ENCODE results near the gene FSHR.

Gene FSHR

GRCh38 chr2:49111006-49111405 is 43.3 kb downstream of the FSHR start:
- no peak for DNase-seq (ENCODE audit: low spot score)

GRCh38 chr2:49110571-49110970 is 43.7 kb downstream of the FSHR start:
- DNase-seq (ENCODE audit: low spot score): no peak

DNA sequence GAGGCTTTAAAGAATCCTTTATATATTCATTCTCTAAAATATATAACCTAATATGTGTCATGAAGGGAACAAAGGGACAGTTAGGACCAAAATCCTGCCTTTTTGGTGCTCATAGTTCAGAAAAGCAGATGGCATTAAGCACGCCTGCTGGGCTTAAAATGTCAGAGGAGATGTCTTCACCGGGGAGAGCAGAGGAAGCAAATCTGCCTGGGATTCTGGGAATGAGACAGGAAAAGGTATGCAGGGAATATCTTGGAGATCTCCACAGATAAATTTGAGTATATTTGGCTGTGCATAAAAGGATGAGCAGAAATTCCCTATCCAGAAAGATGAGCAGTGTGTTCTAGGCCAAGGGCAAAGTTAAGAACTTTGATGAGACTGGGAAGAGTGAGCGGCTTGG is 45.5 kb downstream of the FSHR start:
- DNase-seq (ENCODE audit: low spot score): no peak

- DNase-seq (ENCODE audit: low spot score): no peak
Measured at GRCh38 chr2:49108436-49108835, 45.9 kb downstream of the FSHR start.

- DNase-seq (ENCODE audit: low spot score): peak; percentile 8
Measured at GRCh38 chr2:49105506-49105905, 48.8 kb downstream of the FSHR start.

DNA sequence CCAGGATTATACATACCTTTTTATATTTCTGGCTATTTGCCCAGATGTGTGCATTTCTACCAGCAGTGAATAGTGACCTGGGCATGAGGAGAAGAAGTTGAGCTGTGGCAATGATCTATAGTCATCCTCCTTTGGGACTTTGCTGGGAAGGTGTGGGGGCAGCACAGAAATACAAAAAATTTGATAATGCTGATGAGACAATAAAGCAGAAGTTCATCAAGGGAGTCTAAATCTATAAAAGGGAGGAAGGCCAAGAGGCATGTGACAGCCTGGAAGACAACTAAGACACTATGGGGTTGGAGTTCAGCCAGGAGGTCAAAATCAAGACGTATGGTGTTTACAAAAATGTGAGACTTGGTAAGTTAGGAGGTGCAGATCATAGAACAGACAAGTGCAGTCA is 52.2 kb downstream of the FSHR start:
- DNase-seq (ENCODE audit: low spot score): no peak

DNA sequence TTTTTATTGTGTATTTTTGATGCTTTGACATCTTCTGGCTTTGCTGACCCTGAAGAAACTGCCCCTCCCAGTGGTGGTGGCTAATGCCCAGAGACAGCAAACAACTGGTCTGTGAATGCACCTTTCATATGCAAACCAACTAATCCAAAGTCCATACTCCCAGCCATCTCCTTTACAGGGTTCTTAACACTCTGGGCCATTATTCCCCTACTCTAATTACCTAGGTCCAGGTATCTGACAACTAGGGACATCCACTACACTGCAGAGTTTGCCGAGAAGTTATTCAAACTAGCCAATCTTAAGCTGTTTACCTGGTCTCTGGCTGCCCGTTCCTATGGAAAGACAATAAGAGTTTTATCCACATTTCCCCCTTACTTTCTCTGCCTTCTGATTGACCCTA is 73.6 kb downstream of the FSHR start:
- DNase-seq (ENCODE audit: low spot score): no peak

DNA sequence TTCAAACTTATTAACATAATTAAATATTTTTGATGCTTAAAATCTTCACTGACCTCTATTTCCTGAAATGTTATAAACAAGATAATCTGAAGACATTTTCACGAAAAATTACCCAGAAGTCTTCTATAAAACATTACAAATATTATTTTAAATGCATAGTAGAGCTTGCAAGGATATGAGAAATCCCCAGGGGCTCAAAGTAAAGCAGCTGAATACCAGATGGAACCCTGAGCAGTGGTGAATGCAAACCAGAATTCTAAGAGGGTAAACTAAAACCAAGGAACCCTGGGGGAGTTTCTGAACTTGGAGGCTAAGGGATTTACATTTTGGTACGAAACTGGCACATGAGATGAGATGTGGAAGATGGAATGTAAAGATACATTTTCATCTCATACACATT is 83.6 kb downstream of the FSHR start:
- DNase-seq (ENCODE audit: low spot score): no peak

- DNase-seq (ENCODE audit: low spot score): no peak
Measured at GRCh38 chr2:49069829-49070228, 84.5 kb downstream of the FSHR start.

DNA sequence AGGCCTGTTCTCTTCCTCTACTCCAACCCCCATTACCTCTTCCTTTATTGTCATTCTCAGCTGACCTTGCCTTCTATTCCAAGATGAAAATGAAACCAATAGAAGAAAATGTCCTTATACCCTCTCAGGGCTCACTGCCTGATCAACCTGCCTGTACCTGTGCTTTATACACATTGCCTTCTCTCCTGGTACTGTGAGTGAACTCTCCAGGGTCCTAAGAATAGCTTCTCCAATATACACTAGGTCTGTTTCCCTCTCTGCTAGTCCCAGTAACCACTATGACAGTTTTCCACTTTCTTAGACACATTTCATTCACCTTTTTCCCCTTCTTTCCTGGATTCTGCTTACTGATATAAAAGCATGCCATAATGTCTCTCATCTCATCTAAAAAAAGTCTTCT is 85.7 kb downstream of the FSHR start:
- no peak for DNase-seq (ENCODE audit: low spot score)

DNA sequence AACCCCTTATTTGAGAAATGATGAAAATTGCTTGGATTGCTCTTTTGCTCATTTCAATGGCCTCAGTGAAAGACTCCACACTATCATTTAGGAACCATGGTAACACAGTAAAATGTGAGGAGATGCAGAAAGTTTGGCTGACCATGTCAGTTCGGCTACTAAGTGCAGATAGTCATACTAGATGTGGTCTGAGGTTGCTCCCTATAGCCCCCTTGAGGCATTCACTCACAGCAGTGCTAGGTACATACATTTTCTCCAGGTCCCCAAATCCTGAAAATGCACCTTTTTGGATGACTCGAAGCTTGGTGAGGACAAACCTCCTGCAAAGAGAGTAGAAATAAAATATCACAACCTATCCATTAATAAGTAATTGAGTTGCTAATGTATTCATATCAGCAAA is 86.3 kb downstream of the FSHR start:
- DNase-seq (ENCODE audit: low spot score): no peak

- no peak for DNase-seq (ENCODE audit: low spot score)
Measured at GRCh38 chr2:49053156-49053555, 101.2 kb downstream of the FSHR start.

DNA sequence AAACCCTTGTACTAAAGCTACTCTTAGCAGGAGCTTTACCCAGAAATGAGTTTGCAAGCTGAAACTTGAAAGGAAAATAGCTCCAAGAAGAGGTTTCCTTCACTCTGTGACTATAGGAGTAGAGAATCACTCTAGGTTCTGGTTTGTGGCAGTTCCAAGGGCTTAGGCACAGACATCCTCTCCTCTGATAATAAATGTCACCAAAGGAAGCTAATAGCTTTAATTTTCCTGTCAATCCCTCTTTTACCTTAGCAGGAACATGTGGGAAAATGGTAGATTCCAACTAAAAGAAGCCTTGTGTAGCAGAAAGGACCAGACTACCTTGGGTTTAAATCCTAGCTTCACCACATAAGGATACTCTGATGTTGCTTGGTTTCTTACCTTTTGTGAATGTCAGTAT is 104.0 kb downstream of the FSHR start:
- no peak for DNase-seq (ENCODE audit: low spot score)

GRCh38 chr2:49049161-49049560 is 105.2 kb downstream of the FSHR start:
- DNase-seq (ENCODE audit: low spot score): no peak

DNA sequence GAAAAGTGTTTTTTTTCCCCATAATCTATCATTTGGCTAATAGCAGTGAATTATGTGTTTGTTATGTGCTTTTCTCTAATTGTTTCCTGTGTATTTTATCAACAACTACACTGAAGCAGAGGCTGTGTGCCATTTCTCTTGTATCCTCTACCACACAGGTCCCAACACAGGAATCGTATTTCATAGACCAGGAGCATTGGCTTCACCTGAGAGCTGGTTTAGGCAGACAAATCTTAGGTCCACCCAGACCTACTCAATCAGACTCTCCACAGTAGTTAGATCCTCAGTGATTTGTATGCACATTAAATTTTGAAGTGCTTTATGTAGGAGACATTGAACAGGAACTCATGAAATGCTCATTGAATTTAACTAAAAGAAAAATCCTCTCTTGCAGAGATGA is 109.2 kb downstream of the FSHR start:
- DNase-seq (ENCODE audit: low spot score): no peak

- DNase-seq (ENCODE audit: low spot score): no peak
Measured at GRCh38 chr2:49044350-49045079, 109.8 kb downstream of the FSHR start.

GRCh38 chr2:49043405-49043982 is 110.8 kb downstream of the FSHR start:
- DNase-seq (ENCODE audit: low spot score): no peak

- DNase-seq (ENCODE audit: low spot score): no peak
Measured at GRCh38 chr2:49042488-49042887, 111.8 kb downstream of the FSHR start.

DNA sequence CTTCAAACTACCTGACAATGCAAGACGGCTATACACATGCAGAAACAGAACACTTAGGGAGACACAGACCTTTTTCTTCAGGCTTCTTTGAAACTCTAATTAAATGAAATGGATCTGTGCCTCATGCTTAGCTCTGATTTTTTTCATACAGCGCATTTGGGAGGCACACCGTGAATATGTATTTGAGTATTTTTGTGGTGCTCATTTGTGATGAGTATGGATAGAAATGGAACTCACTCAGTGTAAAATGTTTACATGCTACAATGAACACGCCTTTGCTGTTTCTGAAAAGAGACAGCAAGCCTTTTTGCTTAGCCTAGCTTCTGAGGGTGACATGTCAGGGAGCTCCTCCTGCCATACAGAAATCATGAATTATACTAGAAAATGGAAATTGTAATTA is 113.3 kb downstream of the FSHR start:
- no peak for DNase-seq (ENCODE audit: low spot score)

GRCh38 chr2:49037197-49037596 is 117.1 kb downstream of the FSHR start:
- no peak for DNase-seq (ENCODE audit: low spot score)

DNA sequence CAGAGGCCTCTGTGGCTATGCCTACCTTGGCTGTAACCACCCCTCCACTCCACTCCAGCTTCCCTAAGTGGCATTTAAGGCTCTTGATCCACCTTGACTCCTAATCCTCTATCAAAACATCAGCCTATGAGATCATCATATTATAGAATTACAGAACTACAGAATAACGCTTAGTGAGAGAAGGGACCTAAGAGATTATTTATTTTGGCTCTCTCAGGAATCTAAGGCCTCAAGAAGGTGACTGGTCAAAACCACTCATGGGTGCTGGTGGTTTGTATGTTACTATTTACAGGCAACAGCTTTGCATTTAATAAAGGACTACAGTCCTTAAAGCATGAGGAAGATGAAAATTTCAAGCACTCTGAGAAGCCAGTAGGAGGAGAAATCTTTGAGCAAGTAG is 118.8 kb downstream of the FSHR start:
- DNase-seq (ENCODE audit: low spot score): no peak

DNA sequence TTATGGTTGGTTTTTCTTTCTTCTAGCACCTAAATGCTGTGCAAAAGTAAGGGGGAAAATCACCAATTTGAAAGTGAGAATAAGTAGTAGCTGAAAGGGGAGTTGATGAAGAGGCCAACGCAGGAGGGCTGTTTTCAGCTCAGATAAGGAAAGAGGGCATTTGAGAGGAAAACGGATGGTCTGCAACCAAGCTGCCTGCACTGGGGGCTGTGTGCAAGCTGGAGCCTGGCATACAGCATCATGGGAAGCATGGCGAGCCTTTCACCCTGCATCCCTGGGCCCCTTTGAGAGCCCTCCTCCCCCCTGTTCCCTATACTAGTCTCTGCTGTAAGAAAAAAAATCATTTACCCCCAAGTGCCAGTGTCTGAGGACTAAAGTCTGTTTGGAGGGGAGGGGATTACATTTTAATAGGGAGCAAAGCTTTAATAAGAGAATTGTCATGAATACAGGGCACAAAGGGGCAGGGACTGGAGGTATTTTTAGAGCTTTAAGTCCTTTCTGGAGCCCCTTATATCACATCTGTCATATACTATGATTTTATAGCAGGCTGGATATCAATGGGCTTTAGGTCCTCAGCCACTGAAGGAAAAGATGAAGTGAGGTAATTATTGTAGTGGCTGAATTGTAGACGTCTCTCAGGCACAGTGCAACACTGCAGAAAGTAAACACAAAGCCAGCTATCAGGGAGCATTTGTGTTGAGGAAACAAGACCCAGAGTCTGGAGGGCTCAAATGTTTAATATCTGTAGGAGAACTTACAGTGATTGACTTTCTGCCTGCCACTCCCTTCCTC is 120.7 kb downstream of the FSHR start:
- DNase-seq (ENCODE audit: low spot score): no peak

GRCh38 chr2:49032936-49033335 is 121.4 kb downstream of the FSHR start:
- DNase-seq (ENCODE audit: low spot score): no peak

Measured in Ammon's horn (tissue), 1 donor.